H9 (cell line): ENCODE data around the gene C3orf70. TPM values are rescaled to one million over a fixed set of nuclear protein-coding genes. Genes with fewer than 3 reads are reported as not detected.

ENCODE experiments used
- DNase-seq: peaks from one replicate; pipeline ENCODE4 v3.0.0-alpha.2; 2017
- H2AFZ ChIP-seq: one replicate; pipeline ENCODE4 v1.6.1; 2013; ENCODE audit warnings: mild to moderate bottlenecking, low read length, control low read depth, moderate library complexity
- H2AK5ac ChIP-seq: 2 replicates; pipeline ENCODE4 v1.6.1; 2013; ENCODE audit warnings: low read length, control low read depth, mixed read lengths; ENCODE audit not compliant: insufficient read length
- H2BK120ac ChIP-seq: one replicate; pipeline ENCODE4 v1.6.1; 2013; ENCODE audit warnings: low read depth, mild to moderate bottlenecking, low read length, control low read depth, inconsistent platforms; ENCODE audit not compliant: poor library complexity, severe bottlenecking
- H2BK12ac ChIP-seq: 2 replicates; pipeline ENCODE4 v1.6.1; 2013; ENCODE audit warnings: low read length, control low read depth, mixed read lengths, low read depth; ENCODE audit not compliant: insufficient read length
- H2BK15ac ChIP-seq: 2 replicates; pipeline ENCODE4 v1.6.1; 2013; ENCODE audit warnings: low read depth, low read length, control low read depth
- H2BK20ac ChIP-seq: one replicate; pipeline ENCODE4 v1.6.1; 2013; ENCODE audit warnings: low read depth, mild to moderate bottlenecking, low read length, control low read depth, inconsistent platforms; ENCODE audit not compliant: poor library complexity, severe bottlenecking
- H2BK5ac ChIP-seq: 2 replicates; pipeline ENCODE4 v1.6.1; 2013; ENCODE audit warnings: low read length, control low read depth, mixed read lengths; ENCODE audit not compliant: insufficient read length
- H3K14ac ChIP-seq: 2 replicates; pipeline ENCODE4 v1.6.1; 2013; ENCODE audit warnings: low read length, control low read depth; ENCODE audit not compliant: insufficient read depth
- H3K18ac ChIP-seq: 2 replicates; pipeline ENCODE4 v1.6.1; 2013; ENCODE audit warnings: low read depth, mild to moderate bottlenecking, mixed read lengths, low read length, control low read depth; ENCODE audit not compliant: insufficient read length
- H3K23ac ChIP-seq: 2 replicates; pipeline ENCODE4 v1.6.1; 2013; ENCODE audit warnings: low read length, control low read depth, mixed read lengths, low read depth; ENCODE audit not compliant: insufficient read length
- H3K23me2 ChIP-seq: 2 replicates; pipeline ENCODE4 v1.6.1; 2013; ENCODE audit warnings: low read depth, mild to moderate bottlenecking, mixed read lengths, low read length, control low read depth; ENCODE audit not compliant: insufficient read length, poor library complexity, severe bottlenecking
- H3K27ac ChIP-seq: 2 replicates; pipeline ENCODE4 v1.5.1; 2013; ENCODE audit warnings: low read length, control low read depth, mixed read lengths, low read depth; ENCODE audit not compliant: insufficient read length
- H3K27me3 ChIP-seq: 2 replicates; pipeline ENCODE4 v1.6.1; 2013; ENCODE audit warnings: low read length, control low read depth, inconsistent platforms; ENCODE audit not compliant: insufficient read depth
- H3K4ac ChIP-seq: 2 replicates; pipeline ENCODE4 v1.6.1; 2013; ENCODE audit warnings: low read depth, mild to moderate bottlenecking, control low read depth, inconsistent platforms, low read length, moderate library complexity
- H3K4me1 ChIP-seq: 2 replicates; pipeline ENCODE4 v1.6.1; 2013; ENCODE audit warnings: low read length, control low read depth, inconsistent platforms; ENCODE audit not compliant: insufficient read depth
- H3K4me2 ChIP-seq: 2 replicates; pipeline ENCODE4 v1.6.1; 2013; ENCODE audit warnings: low read length, control low read depth, mixed read lengths; ENCODE audit not compliant: insufficient read length, insufficient read depth
- H3K56ac ChIP-seq: 2 replicates; pipeline ENCODE4 v1.6.1; 2013; ENCODE audit warnings: low read depth, mild to moderate bottlenecking, mixed read lengths, low read length, control low read depth; ENCODE audit not compliant: insufficient read length
- H3K79me1 ChIP-seq: 2 replicates; pipeline ENCODE4 v1.6.1; 2013; ENCODE audit warnings: low read depth, mild to moderate bottlenecking, moderate library complexity, low read length, control low read depth, inconsistent platforms; ENCODE audit not compliant: insufficient read depth, poor library complexity, severe bottlenecking
- H3K79me2 ChIP-seq: 2 replicates; pipeline ENCODE4 v1.6.1; 2013; ENCODE audit warnings: low read length, control low read depth, inconsistent platforms; ENCODE audit not compliant: insufficient read depth
- H3K9ac ChIP-seq: 2 replicates; pipeline ENCODE4 v1.6.1; 2013; ENCODE audit warnings: low read length, control low read depth, mixed read lengths; ENCODE audit not compliant: insufficient read length; ENCODE audit errors: extremely low read depth
- H3K9me3 ChIP-seq: one replicate; pipeline ENCODE4 v1.6.1; 2013; ENCODE audit warnings: low read depth, low read length, inconsistent platforms; ENCODE audit not compliant: control insufficient read depth
- H3T11ph ChIP-seq: one replicate; pipeline ENCODE4 v1.6.1; 2013; ENCODE audit warnings: mild to moderate bottlenecking, low read length, control low read depth, inconsistent platforms
- H4K20me1 ChIP-seq: one replicate; pipeline ENCODE4 v1.6.1; 2013; ENCODE audit not compliant: control insufficient read depth, insufficient read length, insufficient read depth
- H4K5ac ChIP-seq: 2 replicates; pipeline ENCODE4 v1.6.1; 2013; ENCODE audit warnings: low read depth, mild to moderate bottlenecking, mixed read lengths, low read length, control low read depth; ENCODE audit not compliant: insufficient read length
- H4K8ac ChIP-seq: replicated peaks from 2 replicates; pipeline ENCODE4 v1.6.1; 2013; ENCODE audit warnings: low read length, control low read depth, mixed read lengths, low read depth; ENCODE audit not compliant: insufficient read length
- H4K91ac ChIP-seq: 2 replicates; pipeline ENCODE4 v1.6.1; 2013; ENCODE audit warnings: low read depth, mild to moderate bottlenecking, moderate library complexity, mixed read lengths, low read length, control low read depth; ENCODE audit not compliant: insufficient read length
- H3K27ac Mint-ChIP-seq, 3 experiments: 2 replicates in 2 of 3; 3 replicates in 1 of 3; pipeline ENCODE4 v1.8.0; 2020 to 2021; ENCODE audit warnings: mixed read lengths in 3 of 3, mild to moderate bottlenecking in 1 of 3, moderate library complexity in 1 of 3
- H3K27me3 Mint-ChIP-seq: 2 replicates; pipeline ENCODE4 v1.8.0; 2021; ENCODE audit warnings: low read depth, mild to moderate bottlenecking, moderate library complexity, mixed read lengths
- H3K36me3 Mint-ChIP-seq, 3 experiments: 2 replicates in 2 of 3; 3 replicates in 1 of 3; pipeline ENCODE4 v1.8.0; 2020 to 2021; ENCODE audit warnings: low read depth in 3 of 3, mixed read lengths in 3 of 3; ENCODE audit not compliant: insufficient read depth in 1 of 3
- H3K4me1 Mint-ChIP-seq, 2 experiments: 2 replicates each; pipeline ENCODE4 v1.8.0; 2020; ENCODE audit warnings: mixed read lengths in 2 of 2
- H3K4me3 Mint-ChIP-seq, 2 experiments: 2 replicates in 1 of 2; 3 replicates in 1 of 2; pipeline ENCODE4 v1.8.0; 2020 to 2021; ENCODE audit warnings: mild to moderate bottlenecking in 2 of 2, mixed read lengths in 2 of 2, moderate library complexity in 1 of 2
- H3K9me3 Mint-ChIP-seq, 2 experiments: 2 replicates in 1 of 2; 3 replicates in 1 of 2; pipeline ENCODE4 v1.8.0; 2020; ENCODE audit warnings: mild to moderate bottlenecking in 2 of 2, mixed read lengths in 2 of 2, moderate library complexity in 1 of 2
- whole genome bisulfite sequencing: extraction: QIAGEN DNeasy Blood & Tissue Kit; methylation state at CpG from one replicate; pipeline ENCODE4 v1.1.7; 2013; ENCODE audit warnings: missing lambda C conversion rate, low lambda C conversion rate, mixed read lengths; ENCODE audit not compliant: insufficient read length; ENCODE audit errors: extremely low coverage; 5-methylcytosine and 5-hydroxymethylcytosine counted together
- total RNA-seq: library from RNA; stranded (reverse); gene quantifications from 2 replicates; pipeline ENCODE4 v1.2.1, GENCODE V29; 2021
- TF ChIP-seq, protein P1 (sequence below): fragments of 200-600 bp; sonication (generic); conservative IDR thresholded peaks from 3 replicates; pipeline ENCODE4 v1.8.0; 2021; ENCODE audit warnings: antibody characterized with exemption, mild to moderate bottlenecking

C3orf70 gene
- total RNA-seq, 1 experiment from 2014 or later = 0.52 TPM

DNA sequence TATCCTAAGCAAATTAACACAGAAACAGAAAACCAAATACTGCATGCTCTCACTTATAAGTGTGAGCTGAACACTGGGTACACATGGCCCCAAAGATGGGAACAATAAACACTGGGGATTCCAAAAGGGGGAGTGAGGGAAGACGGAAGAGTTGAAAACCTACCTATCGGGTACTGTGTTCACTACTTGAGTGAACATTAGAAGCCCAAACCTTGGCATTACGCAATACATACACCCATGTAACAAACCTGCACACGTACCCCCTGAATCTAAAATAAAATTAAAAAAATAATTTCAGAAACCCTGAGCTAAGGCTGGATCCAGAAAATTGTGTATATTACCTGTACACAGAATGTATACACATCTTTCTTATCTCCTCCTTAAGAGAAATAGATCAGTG is 42.8 kb upstream of the C3orf70 start:
- Histone ChIP-seq H3K56ac (no peak overlapping the region), H4K5ac (no peak overlapping the region), H3K4me2 (no peak overlapping the region), H3K23ac (no peak overlapping the region), H3K14ac (no peak overlapping the region), H2BK120ac (no peak overlapping the region), H3T11ph (no peak overlapping the region), H2AK5ac (no peak overlapping the region), H2BK5ac (no peak overlapping the region), H4K8ac (no peak overlapping the region), H3K27ac (no peak overlapping the region), H4K20me1 (no peaks in the 10 kb centered on the region), H2AFZ (no peak overlapping the region), H3K4ac (no peak overlapping the region), H2BK15ac (no peak overlapping the region), H2BK20ac (no peak overlapping the region), H3K79me2 (no peaks in the 10 kb centered on the region), H3K18ac (no peak overlapping the region), H3K27me3 (no peaks in the 10 kb centered on the region), H3K9ac (no peak overlapping the region), H4K91ac (no peak overlapping the region), H3K4me1 (no peaks in the 10 kb centered on the region), H3K23me2 (no peaks in the 10 kb centered on the region), H3K79me1 (no peaks in the 10 kb centered on the region), H3K9me3 (no peaks in the 10 kb centered on the region), H2BK12ac (no peak overlapping the region)
- Mint-ChIP-seq H3K4me1 (no peaks in the 10 kb centered on the region), H3K36me3 (no peaks in the 10 kb centered on the region), H3K9me3 (peaks cover 5 to 6% of the 10 kb centered on the region in 2 experiments; a peak in 3 of 5 replicates), H3K4me3 (no peak overlapping the region), H3K27ac (no peak overlapping the region), H3K27me3 (peaks cover 2% of the 10 kb centered on the region; the same call in 1 of the 2 replicates)
- DNase-seq = no peak
- WGBS = no CpG with 5 or more reads among the region's 4 CpGs
- TF ChIP-seq, protein P1, sequence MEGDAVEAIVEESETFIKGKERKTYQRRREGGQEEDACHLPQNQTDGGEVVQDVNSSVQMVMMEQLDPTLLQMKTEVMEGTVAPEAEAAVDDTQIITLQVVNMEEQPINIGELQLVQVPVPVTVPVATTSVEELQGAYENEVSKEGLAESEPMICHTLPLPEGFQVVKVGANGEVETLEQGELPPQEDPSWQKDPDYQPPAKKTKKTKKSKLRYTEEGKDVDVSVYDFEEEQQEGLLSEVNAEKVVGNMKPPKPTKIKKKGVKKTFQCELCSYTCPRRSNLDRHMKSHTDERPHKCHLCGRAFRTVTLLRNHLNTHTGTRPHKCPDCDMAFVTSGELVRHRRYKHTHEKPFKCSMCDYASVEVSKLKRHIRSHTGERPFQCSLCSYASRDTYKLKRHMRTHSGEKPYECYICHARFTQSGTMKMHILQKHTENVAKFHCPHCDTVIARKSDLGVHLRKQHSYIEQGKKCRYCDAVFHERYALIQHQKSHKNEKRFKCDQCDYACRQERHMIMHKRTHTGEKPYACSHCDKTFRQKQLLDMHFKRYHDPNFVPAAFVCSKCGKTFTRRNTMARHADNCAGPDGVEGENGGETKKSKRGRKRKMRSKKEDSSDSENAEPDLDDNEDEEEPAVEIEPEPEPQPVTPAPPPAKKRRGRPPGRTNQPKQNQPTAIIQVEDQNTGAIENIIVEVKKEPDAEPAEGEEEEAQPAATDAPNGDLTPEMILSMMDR = no peak
